Measurements from ENCODE around the gene AGPAT2. TPM values are rescaled to one million over a fixed set of nuclear protein-coding genes. Genes with fewer than 3 reads are reported as not detected.
"Not testable (repeated sequence)": the region's sequence is repeated elsewhere in the genome, so short reads cannot be mapped to it uniquely, and the experiment has no call there.

Gene AGPAT2
- total RNA-seq, 1 donor from 2014 or later: 129 TPM

GRCh38 chr9:136713550-136713949 is 26.3 kb upstream of the AGPAT2 start:
- no peak overlapping the region for H3K27ac ChIP-seq
- H3K4me1 ChIP-seq: peaks cover 0 to 7% of the 10 kb centered on the region in 2 donors
- H3K27me3 ChIP-seq: peaks cover 6% of the 10 kb centered on the region
- no peak for DNase-seq (ENCODE audit: low spot score in 2 of 2)
- intact Hi-C loops (cut with DNase I): no loop called here
- TF ChIP-seq CTCF (IDR thresholded peaks at IDR 0.05): no peak
- no peak overlapping the region for H3K4me3 ChIP-seq
- H3K36me3 ChIP-seq: no peaks in the 10 kb centered on the region
- H3K9me3 ChIP-seq: no peaks in the 10 kb centered on the region

- DNase-seq (ENCODE audit: low spot score in 2 of 2): no peak
- H3K36me3 ChIP-seq: no peaks in the 10 kb centered on the region
- peaks cover 6% of the 10 kb centered on the region for H3K27me3 ChIP-seq
- H3K9me3 ChIP-seq: no peaks in the 10 kb centered on the region
- intact Hi-C loops (cut with DNase I): no loop called here
- no peak for TF ChIP-seq CTCF (IDR thresholded peaks at IDR 0.05)
- no peak overlapping the region for H3K27ac ChIP-seq
- peaks cover 0 to 7% of the 10 kb centered on the region in 2 donors for H3K4me1 ChIP-seq
- peak overlapping the region; percentile 40 to 43 for H3K4me3 ChIP-seq
Measured at GRCh38 chr9:136712690-136713544, 25.7 kb upstream of the AGPAT2 start.

- DNase-seq (ENCODE audit: low spot score in 2 of 2): no peak
- Histone ChIP-seq H3K27me3 (peaks cover 6% of the 10 kb centered on the region), H3K4me3 (peak within 1 kb of the TSS; percentile 40 to 43), H3K9me3 (no peaks in the 10 kb centered on the region), H3K27ac (no peak within 1 kb of the TSS), H3K4me1 (peaks cover 0 to 7% of the 10 kb centered on the region in 2 donors), H3K36me3 (no peaks in the 10 kb centered on the region)
- intact Hi-C loops (cut with DNase I): no loop called here
- TF ChIP-seq CTCF (IDR thresholded peaks at IDR 0.05): no peak
Measured at GRCh38 chr9:136711751-136712689, 24.8 kb upstream of the AGPAT2 start, which contains the start of gene DIPK1B. TSS of gene DIPK1B (plus strand) at chr9:136712572. CDS start at chr9:136712666, 94 bp downstream.

DNA sequence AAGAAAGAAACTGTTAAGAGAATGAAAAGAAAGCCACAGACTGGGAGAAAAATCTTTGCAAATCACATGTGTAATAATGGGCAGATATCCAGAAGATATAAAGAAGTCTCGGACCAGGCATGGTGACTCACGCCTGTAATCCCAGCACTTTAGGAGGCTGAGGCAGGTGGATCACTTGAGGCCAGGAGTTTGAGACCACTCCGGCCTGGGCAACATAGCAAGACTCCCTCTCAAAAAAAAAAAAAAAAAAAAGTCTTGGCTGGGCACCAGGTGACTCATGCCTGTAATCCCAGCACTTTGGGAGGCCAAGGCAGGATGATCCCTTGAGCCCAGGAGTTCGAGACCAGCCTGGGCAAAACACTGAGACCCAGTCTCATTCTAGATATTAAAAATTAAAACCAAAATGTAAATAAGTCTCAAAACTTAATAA is 24.0 kb upstream of the AGPAT2 start:
- H3K27ac ChIP-seq: not testable (repeated sequence)

GRCh38 chr9:136710543-136710942 is 23.3 kb upstream of the AGPAT2 start:
- Histone ChIP-seq H3K36me3 (no peaks in the 10 kb centered on the region), H3K4me1 (peaks cover 0 to 7% of the 10 kb centered on the region in 2 donors), H3K27ac (no peak overlapping the region), H3K27me3 (peaks cover 6% of the 10 kb centered on the region), H3K9me3 (no peaks in the 10 kb centered on the region), H3K4me3 (no peak overlapping the region)
- intact Hi-C loops (cut with DNase I): no loop called here
- no peak for TF ChIP-seq CTCF (IDR thresholded peaks at IDR 0.05)
- DNase-seq (ENCODE audit: low spot score in 2 of 2): no peak

More for the DNA sequence above, 24.0 kb upstream of the AGPAT2 start:
- DNase-seq (ENCODE audit: low spot score in 2 of 2); intact Hi-C loops (cut with DNase I); H3K9me3 ChIP-seq; H3K27me3 ChIP-seq; H3K36me3 ChIP-seq; H3K4me1 ChIP-seq; H3K4me3 ChIP-seq: not testable (repeated sequence)

Measured in ascending aorta (tissue), 2 donors.